Placental pericyte (primary cell): ENCODE results near the gene RBM28. TPM values are rescaled to one million over a fixed set of nuclear protein-coding genes. Genes with fewer than 3 reads are reported as not detected.

Experiments used
- small RNA-seq: library from RNA; depleted of rRNA; stranded (forward); fragments of <200 nt; gene quantifications from one replicate; pipeline ENCODE3, GENCODE V24; 2012; ENCODE audit warnings: low replicate concordance
- total RNA-seq: library from RNA; depleted of rRNA; stranded (reverse); fragments of >200 nt; gene quantifications from 2 replicates; pipeline ENCODE4 v1.2.3, GENCODE V29; 2012

The RBM28 gene
- total RNA-seq = 17.3 and 17.5 TPM in 2 replicates

GRCh38 chr7:128343554-128344430 lies at the start of gene RBM28:
RBM28 (minus strand) TSS chr7:128343908; CDS start chr7:128343793, 115 bp downstream.

GRCh38 chr7:128361411-128362379 lies 18.0 kb upstream of the RBM28 start, which contains the start of gene PRRT4:
PRRT4 (minus strand) TSS chr7:128361690.

Small RNAs within 50 kb of the gene (small RNA-seq; reads per million reads assigned to genes)
- not detected for gene RNU7-27P

Other genes with a start within 250 kb of the RBM28 start
- gene LEP, start 102.6 kb downstream of the RBM28 start, total RNA-seq = not detected in 2 replicates
- gene PRRT4, start 17.8 kb upstream of the RBM28 start, total RNA-seq = not detected in 2 replicates
- gene IMPDH1, start 66.1 kb upstream of the RBM28 start, total RNA-seq = 55.6 and 77.2 TPM in 2 replicates
- 9.8 and 14.5 TPM in 2 replicates for gene HILPDA, start 112.0 kb upstream of the RBM28 start, total RNA-seq
- 24.7 and 47.7 TPM in 2 replicates for gene METTL2B, start 132.8 kb upstream of the RBM28 start, total RNA-seq